K562 (cell line): ENCODE results near the gene RNF144A. TPM values are rescaled to one million over a fixed set of nuclear protein-coding genes. Genes with fewer than 3 reads are reported as not detected.

ENCODE experiments used
- ARHGAP35 ChIP-seq: fragments of 450-650 bp; IDR thresholded peaks from 2 replicates; pipeline ENCODE4 v1.6.1; 2018; ENCODE audit not compliant: partially characterized antibody
- BCLAF1 ChIP-seq, 2 experiments: fragments of 450-650 bp in 1 of 2; IDR thresholded peaks; 2 replicates each; pipeline ENCODE4 v1.6.1; 2011 to 2017; ENCODE audit warnings: low read depth in 2 of 2, antibody characterized with exemption in 1 of 2, borderline replicate concordance in 1 of 2, low read length in 1 of 2, mild to moderate bottlenecking in 1 of 2, mixed read lengths in 1 of 2; ENCODE audit not compliant: control insufficient read depth in 1 of 2
- BDP1 ChIP-seq: IDR thresholded peaks from 3 replicates; pipeline ENCODE4 v1.6.1; 2011; ENCODE audit not compliant: insufficient read length, insufficient read depth
- BRCA1 ChIP-seq, 2 experiments: fragments of 450-650 bp in 1 of 2; sonication (generic) in 1 of 2; formaldehyde crosslinking in 1 of 2; IDR thresholded peaks; 2 replicates each; pipeline versions ENCODE4 v1.5.0 to v1.6.1; 2017 to 2020; ENCODE audit warnings: mild to moderate bottlenecking in 1 of 2, missing genetic modification reagents in 1 of 2
- CREB5 ChIP-seq: fragments of 250-450 bp; sonication (Bioruptor Pico); IDR thresholded peaks from 2 replicates; pipeline ENCODE4 v1.5.0; 2020; ENCODE audit warnings: mild to moderate bottlenecking
- E2F8 ChIP-seq: fragments of 450-650 bp; IDR thresholded peaks from 2 replicates; pipeline ENCODE4 v1.7.1; 2018; ENCODE audit warnings: mild to moderate bottlenecking, low read depth; ENCODE audit not compliant: partially characterized antibody
- GABPB2 ChIP-seq: fragments of 250-450 bp; sonication (Bioruptor Pico); conservative IDR thresholded peaks from 2 replicates; pipeline ENCODE4 v1.5.1; 2021; ENCODE audit warnings: mild to moderate bottlenecking
- NFIX ChIP-seq: fragments of 250-450 bp; sonication (Bioruptor Pico); IDR thresholded peaks from 2 replicates; pipeline ENCODE4 v1.4.0; 2020; ENCODE audit warnings: low read depth, mild to moderate bottlenecking, moderate library complexity
- SIRT6 ChIP-seq: IDR thresholded peaks from one replicate; pipeline ENCODE4 v1.6.1; 2012; ENCODE audit warnings: low read depth, mild to moderate bottlenecking, control low read depth, inconsistent platforms, low read length, moderate library complexity
- SNRNP70 ChIP-seq: fragments of 200-400 bp; formaldehyde crosslinking; optimal IDR thresholded peaks from 2 replicates; pipeline ENCODE3; 2017; ENCODE audit warnings: low read depth, low read length
- STAT6 ChIP-seq: sonication (generic); formaldehyde crosslinking; IDR thresholded peaks from 2 replicates; pipeline ENCODE4 v1.8.1; 2023; ENCODE audit warnings: mild to moderate bottlenecking, missing genetic modification reagents
- XRCC3 ChIP-seq: fragments of 450-650 bp; IDR thresholded peaks from 2 replicates; pipeline ENCODE4 v1.6.1; 2017; ENCODE audit warnings: mild to moderate bottlenecking, moderate library complexity
- ZC3H11A ChIP-seq: IDR thresholded peaks from 2 replicates; pipeline ENCODE4 v1.6.1; 2012; ENCODE audit warnings: low read depth, low read length, improper control_type of control experiment
- ZNF146 ChIP-seq: IDR thresholded peaks from one replicate; pipeline ENCODE4 v1.6.1; 2018; ENCODE audit warnings: missing compliant biosample characterization; ENCODE audit not compliant: unreplicated experiment
- ZNF174 ChIP-seq: fragments of 250-450 bp; sonication (Bioruptor Pico); IDR thresholded peaks from 2 replicates; pipeline ENCODE4 v1.4.0; 2020; ENCODE audit warnings: mild to moderate bottlenecking
- ZNF444 ChIP-seq: fragments of 250-450 bp; sonication (Bioruptor Pico); IDR thresholded peaks from 2 replicates; pipeline ENCODE4 v1.4.0; 2020; ENCODE audit warnings: mild to moderate bottlenecking, moderate library complexity
- ZNF785 ChIP-seq: fragments of 250-450 bp; sonication (Bioruptor Pico); IDR thresholded peaks from 2 replicates; pipeline ENCODE4 v1.4.0; 2020; ENCODE audit warnings: mild to moderate bottlenecking
- polyA plus RNA-seq, 8 experiments: library from polyadenylated mRNA; depleted of rRNA in 4 of 8; stranded (reverse) in 5 of 8; unstranded in 3 of 8; fragments of >200 nt; fragmentation: Nextera tagmentation in 2 of 8; fragmentation: Illumina TruSeq in 1 of 8; extraction: Ambion mirVana in 2 of 8; extraction: Trizol in 1 of 8; gene quantifications; 2 replicates each; pipeline versions ENCODE4 v1.2.1 to v1.2.3, GENCODE V29; 2011 to 2014; ENCODE audit warnings: inconsistent platforms in 1 of 8, missing spikeins in 1 of 8
- total RNA-seq, 7 experiments: library from RNA; depleted of rRNA in 6 of 7; stranded (reverse); fragments of >200 nt in 6 of 7; fragmentation: Illumina TruSeq in 2 of 7; extraction: Trizol in 2 of 7; gene quantifications; 2 replicates each; pipeline versions ENCODE4 v1.2.1 to v1.2.3, GENCODE V29; 2011 to 2021; ENCODE audit warnings: low replicate concordance in 1 of 7

RNF144A gene
- total and polyA plus RNA-seq, 9 of the 15 experiments (the other 6 are each of a cell fraction or from before 2014, with no cell fraction given), result 0.96 to 11.3 (median 6.2) TPM

GRCh38 chr2:6887751-6888192 lies 29.4 kb upstream of the RNF144A start (continued):
- no peak for TF ChIP-seq STAT6 (CRISPR knock-in tag)
- TF ChIP-seq SIRT6, result no peak
- no peak for TF ChIP-seq E2F8
- TF ChIP-seq CREB5 (CRISPR knock-in tag), result no peak
- TF ChIP-seq ZC3H11A, result no peak
- TF ChIP-seq ZNF146 (CRISPR knock-in tag), result no peak
- TF ChIP-seq ZNF444, result no peak
- no peak for TF ChIP-seq BRCA1 (IDR thresholded peaks at IDR 0.05)
- TF ChIP-seq BRCA1 (CRISPR knock-in tag; IDR thresholded peaks at IDR 0.05), result no peak
- TF ChIP-seq ARHGAP35, result no peak
- no peak for TF ChIP-seq ZNF785
- TF ChIP-seq XRCC3, result no peak
- TF ChIP-seq ZNF174 (CRISPR knock-in tag), result no peak
- TF ChIP-seq GABPB2 (CRISPR knock-in tag), result no peak
- TF ChIP-seq BDP1, result no peak
- TF ChIP-seq BCLAF1 (IDR thresholded peaks at IDR 0.05; ENCODE audit: borderline replicate concordance in 1 of 2, control insufficient read depth in 1 of 2, low read depth in 2 of 2, low read length in 1 of 2), result no peak
- no peak for TF ChIP-seq SNRNP70
- TF ChIP-seq NFIX (CRISPR knock-in tag), result no peak
